Neural progenitor cell (in vitro differentiated cells): Measurements from ENCODE around the gene CLCNKA. TPM values are rescaled to one million over a fixed set of nuclear protein-coding genes. Genes with fewer than 3 reads are reported as not detected.

Source experiments
- DNase-seq: peaks from one replicate; pipeline ENCODE4 v3.0.0-alpha.2; 2016; ENCODE audit warnings: low spot score
- H2AFZ ChIP-seq: fragments of 200-600 bp; sonication (generic); replicated peaks from 2 replicates; pipeline ENCODE4 v1.6.1; 2016; ENCODE audit warnings: antibody characterized with exemption
- H3F3A ChIP-seq: fragments of 200-600 bp; sonication (generic); 2 replicates; pipeline ENCODE4 v1.6.1; 2016; ENCODE audit warnings: antibody characterized with exemption, low read depth
- H3K27ac ChIP-seq: fragments of 200-600 bp; sonication (generic); 2 replicates; pipeline ENCODE4 v1.5.1; 2016; ENCODE audit warnings: mild to moderate bottlenecking
- H3K27me3 ChIP-seq: fragments of 200-600 bp; sonication (generic); 2 replicates; pipeline ENCODE4 v1.6.1; 2016; ENCODE audit warnings: mild to moderate bottlenecking, moderate library complexity
- H3K36me3 ChIP-seq: fragments of 200-600 bp; sonication (generic); 2 replicates; pipeline ENCODE4 v1.5.1; 2016
- H3K4me1 ChIP-seq: fragments of 200-600 bp; sonication (generic); 2 replicates; pipeline ENCODE4 v1.6.1; 2016; ENCODE audit warnings: mixed run types
- H3K4me2 ChIP-seq: fragments of 200-600 bp; sonication (generic); 2 replicates; pipeline ENCODE4 v1.6.1; 2016
- H3K4me3 ChIP-seq: fragments of 200-600 bp; sonication (generic); 2 replicates; pipeline ENCODE4 v1.5.1; 2016
- H3K79me2 ChIP-seq: fragments of 200-600 bp; sonication (generic); 2 replicates; pipeline ENCODE4 v1.6.1; 2016; ENCODE audit warnings: low read depth
- H3K9ac ChIP-seq: fragments of 200-600 bp; sonication (generic); 2 replicates; pipeline ENCODE4 v1.6.1; 2016
- H3K9me3 ChIP-seq: fragments of 200-600 bp; sonication (generic); 2 replicates; pipeline ENCODE4 v1.5.1; 2016; ENCODE audit warnings: low read depth
- H4K20me1 ChIP-seq: fragments of 200-600 bp; sonication (generic); 2 replicates; pipeline ENCODE4 v1.6.1; 2016; ENCODE audit warnings: low read depth
- H3K27ac Mint-ChIP-seq: 3 replicates; pipeline ENCODE4 v1.8.0; 2021; ENCODE audit warnings: mixed read lengths
- H3K27me3 Mint-ChIP-seq: 2 replicates; pipeline ENCODE4 v1.8.0; 2022; ENCODE audit warnings: low read depth, mild to moderate bottlenecking, inconsistent platforms, moderate library complexity, mixed read lengths; ENCODE audit not compliant: insufficient read depth
- H3K36me3 Mint-ChIP-seq: 3 replicates; pipeline ENCODE4 v1.8.0; 2021; ENCODE audit warnings: mixed read lengths
- H3K4me1 Mint-ChIP-seq: 3 replicates; pipeline ENCODE4 v1.8.0; 2021; ENCODE audit warnings: mixed read lengths
- H3K4me3 Mint-ChIP-seq: 3 replicates; pipeline ENCODE4 v1.8.0; 2021; ENCODE audit warnings: mild to moderate bottlenecking, moderate library complexity, mixed read lengths
- H3K9me3 Mint-ChIP-seq: 3 replicates; pipeline ENCODE4 v1.8.0; 2020; ENCODE audit warnings: mixed read lengths
- EZH2 ChIP-seq: fragments of 200-600 bp; sonication (generic); IDR thresholded peaks from 2 replicates; pipeline ENCODE4 v1.6.1; 2017; ENCODE audit warnings: antibody characterized with exemption, mild to moderate bottlenecking, moderate library complexity
- EZH2phosphoT487 ChIP-seq: fragments of 200-600 bp; sonication (generic); IDR thresholded peaks from 2 replicates; pipeline ENCODE4 v1.6.1; 2017; ENCODE audit warnings: antibody characterized with exemption
- total RNA-seq: library from RNA; depleted of rRNA; stranded (reverse); fragments of >200 nt; gene quantifications from 2 replicates; pipeline ENCODE4 v1.2.3, GENCODE V29; 2015; ENCODE audit warnings: low replicate concordance
- TF ChIP-seq, protein P1 (sequence below): fragments of 200-600 bp; sonication (generic); IDR thresholded peaks from 2 replicates; pipeline ENCODE4 v1.5.1; 2017; ENCODE audit warnings: antibody characterized with exemption, mild to moderate bottlenecking

Gene CLCNKA
- total RNA-seq, 1 donor from 2014 or later, result not detected

DNA sequence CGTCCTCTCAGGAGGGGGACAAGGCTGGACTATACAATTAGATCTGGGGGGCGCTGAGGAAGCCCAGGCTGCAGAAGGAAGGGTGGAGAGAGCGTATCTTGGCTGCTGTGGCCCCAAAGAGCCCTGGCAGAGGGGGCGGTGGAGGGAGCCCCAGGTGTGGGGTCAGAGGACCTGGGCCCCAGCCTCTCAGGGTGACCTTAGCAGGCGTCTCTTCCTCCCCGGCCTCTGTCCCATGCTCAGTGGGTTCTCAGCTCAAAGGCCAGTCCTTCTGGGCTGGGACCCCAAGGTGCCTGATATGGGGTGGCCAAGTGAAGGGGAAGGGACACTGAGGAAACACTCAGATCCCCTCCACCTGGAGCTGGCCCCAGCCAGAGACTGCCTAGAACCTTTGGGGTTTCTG, 49.8 kb downstream of the CLCNKA start:
- Histone ChIP-seq H2AFZ (no peak overlapping the region), H3F3A (peaks cover 15% of the 10 kb centered on the region), H3K9me3 (no peaks in the 10 kb centered on the region), H3K4me2 (no peak overlapping the region), H3K4me1 (peaks cover 29% of the 10 kb centered on the region), H3K36me3 (no peaks in the 10 kb centered on the region), H3K4me3 (no peak overlapping the region), H3K9ac (no peak overlapping the region), H3K27me3 (peaks cover 51% of the 10 kb centered on the region), H4K20me1 (no peaks in the 10 kb centered on the region), H3K79me2 (no peaks in the 10 kb centered on the region), H3K27ac (no peak overlapping the region)
- Mint-ChIP-seq H3K27me3 (peaks cover 28% of the 10 kb centered on the region), H3K27ac (no peak overlapping the region), H3K4me1 (peaks cover 38% of the 10 kb centered on the region), H3K9me3 (no peaks in the 10 kb centered on the region), H3K36me3 (no peaks in the 10 kb centered on the region), H3K4me3 (no peak overlapping the region)
- DNase-seq, result no peak
- TF ChIP-seq, protein P1, sequence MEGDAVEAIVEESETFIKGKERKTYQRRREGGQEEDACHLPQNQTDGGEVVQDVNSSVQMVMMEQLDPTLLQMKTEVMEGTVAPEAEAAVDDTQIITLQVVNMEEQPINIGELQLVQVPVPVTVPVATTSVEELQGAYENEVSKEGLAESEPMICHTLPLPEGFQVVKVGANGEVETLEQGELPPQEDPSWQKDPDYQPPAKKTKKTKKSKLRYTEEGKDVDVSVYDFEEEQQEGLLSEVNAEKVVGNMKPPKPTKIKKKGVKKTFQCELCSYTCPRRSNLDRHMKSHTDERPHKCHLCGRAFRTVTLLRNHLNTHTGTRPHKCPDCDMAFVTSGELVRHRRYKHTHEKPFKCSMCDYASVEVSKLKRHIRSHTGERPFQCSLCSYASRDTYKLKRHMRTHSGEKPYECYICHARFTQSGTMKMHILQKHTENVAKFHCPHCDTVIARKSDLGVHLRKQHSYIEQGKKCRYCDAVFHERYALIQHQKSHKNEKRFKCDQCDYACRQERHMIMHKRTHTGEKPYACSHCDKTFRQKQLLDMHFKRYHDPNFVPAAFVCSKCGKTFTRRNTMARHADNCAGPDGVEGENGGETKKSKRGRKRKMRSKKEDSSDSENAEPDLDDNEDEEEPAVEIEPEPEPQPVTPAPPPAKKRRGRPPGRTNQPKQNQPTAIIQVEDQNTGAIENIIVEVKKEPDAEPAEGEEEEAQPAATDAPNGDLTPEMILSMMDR, result no peak
- TF ChIP-seq EZH2, result no peak
- no peak for TF ChIP-seq EZH2phosphoT487

DNA sequence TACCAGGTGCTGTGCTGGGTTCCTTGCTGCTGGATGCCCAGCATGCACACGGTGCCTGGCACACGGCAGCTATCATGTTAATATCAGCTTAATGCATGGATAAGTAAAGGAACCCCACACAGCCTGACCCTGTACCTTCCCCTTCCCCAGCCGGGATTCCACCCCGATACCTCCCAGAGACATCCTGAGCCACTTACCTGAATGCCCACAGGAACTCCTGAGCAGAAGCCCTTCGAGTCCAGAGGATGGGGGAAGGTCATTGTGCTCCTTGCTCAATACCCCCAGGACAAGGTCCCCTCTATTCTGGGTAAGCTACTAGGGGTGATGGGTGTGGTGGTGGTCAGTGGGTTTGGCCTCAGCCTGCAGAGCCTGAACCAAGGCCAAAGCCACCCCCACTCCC, 50.3 kb downstream of the CLCNKA start:
- H2AFZ ChIP-seq, result no peak overlapping the region
- Mint-ChIP-seq H3K27me3 (peaks cover 30% of the 10 kb centered on the region), H3K36me3 (no peaks in the 10 kb centered on the region), H3K4me3 (no peak overlapping the region), H3K4me1 (peaks cover 39% of the 10 kb centered on the region), H3K9me3 (no peaks in the 10 kb centered on the region), H3K27ac (no peak overlapping the region)
- peaks cover 28% of the 10 kb centered on the region for H3K4me1 ChIP-seq
- no peak for DNase-seq
- TF ChIP-seq, protein P1, result no peak
- H3K4me3 ChIP-seq, result no peak overlapping the region
- H4K20me1 ChIP-seq, result no peaks in the 10 kb centered on the region
- no peak overlapping the region for H3K27ac ChIP-seq
- no peak overlapping the region for H3K9ac ChIP-seq
- peaks cover 15% of the 10 kb centered on the region for H3F3A ChIP-seq
- H3K36me3 ChIP-seq, result no peaks in the 10 kb centered on the region
- H3K27me3 ChIP-seq, result peaks cover 56% of the 10 kb centered on the region
- H3K9me3 ChIP-seq, result no peaks in the 10 kb centered on the region
- H3K79me2 ChIP-seq, result no peaks in the 10 kb centered on the region
- peak overlapping the region; percentile 96 for H3K4me2 ChIP-seq

DNA sequence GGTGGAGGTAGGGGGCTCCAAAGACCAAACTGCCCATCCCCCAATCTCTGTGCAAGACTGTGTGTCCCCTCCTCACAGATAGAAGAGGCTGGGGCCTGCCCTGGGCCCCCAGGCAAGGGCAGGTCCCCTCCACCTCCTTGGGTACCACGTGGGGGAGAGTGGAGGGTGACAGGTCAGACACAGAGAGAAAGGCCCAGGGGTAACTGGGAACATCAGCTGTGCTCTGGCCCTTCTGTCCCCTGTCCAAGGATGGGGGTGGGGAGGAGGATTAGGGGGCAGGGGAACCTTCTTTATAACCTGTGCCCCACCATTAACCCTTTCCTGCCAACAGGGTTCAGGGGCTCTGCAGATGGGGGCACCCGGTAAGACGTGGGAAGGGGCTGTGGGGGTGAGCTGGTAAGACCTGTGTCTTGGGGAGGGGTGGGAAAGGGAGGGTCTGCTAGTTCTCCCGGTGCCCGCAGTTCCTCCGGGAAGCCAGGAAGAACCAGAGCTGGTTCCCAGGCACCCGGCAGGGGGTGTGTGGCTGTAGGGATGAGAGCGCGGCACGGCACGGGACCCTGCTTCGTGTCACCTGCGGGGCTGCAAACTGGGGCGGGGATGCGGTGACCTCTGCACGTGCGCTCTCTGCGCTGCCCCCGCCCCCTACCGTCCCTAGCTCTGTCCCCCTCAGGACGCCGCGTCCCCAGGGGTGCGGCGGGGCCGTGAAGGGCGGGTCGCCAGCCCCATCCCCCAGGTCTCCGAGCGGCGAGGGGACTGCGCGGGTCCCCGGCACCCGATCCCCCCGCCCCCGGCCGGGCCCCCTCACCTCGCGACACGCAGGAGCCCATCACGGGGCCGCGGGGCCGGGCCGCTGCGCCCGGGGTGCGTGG, 51.0 kb downstream of the CLCNKA start:
- H3K9me3 ChIP-seq, result no peaks in the 10 kb centered on the region
- H3K4me2 ChIP-seq, result peak overlapping the region; percentile 96
- no peaks in the 10 kb centered on the region for H3K36me3 Mint-ChIP-seq
- H4K20me1 ChIP-seq, result no peaks in the 10 kb centered on the region
- peaks cover 15% of the 10 kb centered on the region for H3F3A ChIP-seq
- H3K27ac Mint-ChIP-seq, result no peak overlapping the region
- peak; percentile 74 for DNase-seq
- H3K4me3 ChIP-seq, result peak overlapping the region; percentile 61
- peaks cover 25% of the 10 kb centered on the region for H3K27me3 Mint-ChIP-seq
- H3K27ac ChIP-seq, result no peak overlapping the region
- H3K4me3 Mint-ChIP-seq, result peak overlapping the region; percentile 71
- no peaks in the 10 kb centered on the region for H3K36me3 ChIP-seq
- no peaks in the 10 kb centered on the region for H3K79me2 ChIP-seq
- no peak for TF ChIP-seq EZH2phosphoT487
- TF ChIP-seq EZH2, result peak; percentile 60
- TF ChIP-seq, protein P1, result no peak
- peaks cover 39% of the 10 kb centered on the region for H3K4me1 Mint-ChIP-seq
- H3K9me3 Mint-ChIP-seq, result no peaks in the 10 kb centered on the region
- H3K27me3 ChIP-seq, result peaks cover 57% of the 10 kb centered on the region
- peaks cover 21% of the 10 kb centered on the region for H3K4me1 ChIP-seq
- peak overlapping the region; percentile 79 for H2AFZ ChIP-seq
- H3K9ac ChIP-seq, result no peak overlapping the region
